MM.1S (cell line): ENCODE data around the gene RUNX1.

ENCODE experiments used
- EZH2 ChIP-seq: fragments of 300-600 bp; sonication (generic); optimal IDR thresholded peaks from 2 replicates; pipeline ENCODE3; 2017; ENCODE audit warnings: low read depth, mild to moderate bottlenecking, antibody characterized with exemption, low read length, mixed read lengths
- EZH2phosphoT487 ChIP-seq: fragments of 300-600 bp; sonication (generic); IDR thresholded peaks from 2 replicates; pipeline ENCODE4 v1.6.1; 2018; ENCODE audit warnings: antibody characterized with exemption, low read length
- TF ChIP-seq, protein P1 (sequence below): fragments of 300-600 bp; sonication (generic); IDR thresholded peaks from 2 replicates; pipeline ENCODE4 v1.5.1; 2016; ENCODE audit warnings: antibody characterized with exemption, low read length, mixed read lengths

GRCh38 chr21:34974162-34974981 lies 74.7 kb downstream of the RUNX1 start:
- TF ChIP-seq, protein P1, sequence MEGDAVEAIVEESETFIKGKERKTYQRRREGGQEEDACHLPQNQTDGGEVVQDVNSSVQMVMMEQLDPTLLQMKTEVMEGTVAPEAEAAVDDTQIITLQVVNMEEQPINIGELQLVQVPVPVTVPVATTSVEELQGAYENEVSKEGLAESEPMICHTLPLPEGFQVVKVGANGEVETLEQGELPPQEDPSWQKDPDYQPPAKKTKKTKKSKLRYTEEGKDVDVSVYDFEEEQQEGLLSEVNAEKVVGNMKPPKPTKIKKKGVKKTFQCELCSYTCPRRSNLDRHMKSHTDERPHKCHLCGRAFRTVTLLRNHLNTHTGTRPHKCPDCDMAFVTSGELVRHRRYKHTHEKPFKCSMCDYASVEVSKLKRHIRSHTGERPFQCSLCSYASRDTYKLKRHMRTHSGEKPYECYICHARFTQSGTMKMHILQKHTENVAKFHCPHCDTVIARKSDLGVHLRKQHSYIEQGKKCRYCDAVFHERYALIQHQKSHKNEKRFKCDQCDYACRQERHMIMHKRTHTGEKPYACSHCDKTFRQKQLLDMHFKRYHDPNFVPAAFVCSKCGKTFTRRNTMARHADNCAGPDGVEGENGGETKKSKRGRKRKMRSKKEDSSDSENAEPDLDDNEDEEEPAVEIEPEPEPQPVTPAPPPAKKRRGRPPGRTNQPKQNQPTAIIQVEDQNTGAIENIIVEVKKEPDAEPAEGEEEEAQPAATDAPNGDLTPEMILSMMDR = no peak
- TF ChIP-seq EZH2 = no peak
- no peak for TF ChIP-seq EZH2phosphoT487
